Osteocyte (in vitro differentiated cells): ENCODE results near the gene SLC6A19. TPM values are rescaled to one million over a fixed set of nuclear protein-coding genes. Genes with fewer than 3 reads are reported as not detected.

ENCODE experiments used
- DNase-seq: peaks from one replicate; pipeline ENCODE4 v3.0.0; 2021; ENCODE audit warnings: mixed read lengths; ENCODE audit not compliant: unreplicated experiment; ENCODE audit errors: extremely low spot score
- H3K27ac Mint-ChIP-seq: one replicate; pipeline ENCODE4 v1.8.0; 2021; ENCODE audit warnings: mild to moderate bottlenecking, mixed read lengths; ENCODE audit not compliant: unreplicated experiment
- H3K27me3 Mint-ChIP-seq: one replicate; pipeline ENCODE4 v1.8.0; 2021; ENCODE audit warnings: mixed read lengths; ENCODE audit not compliant: unreplicated experiment
- H3K36me3 Mint-ChIP-seq: one replicate; pipeline ENCODE4 v1.8.0; 2021; ENCODE audit warnings: mixed read lengths; ENCODE audit not compliant: unreplicated experiment
- H3K4me1 Mint-ChIP-seq: one replicate; pipeline ENCODE4 v1.8.0; 2021; ENCODE audit warnings: mixed read lengths; ENCODE audit not compliant: unreplicated experiment
- H3K4me3 Mint-ChIP-seq: one replicate; pipeline ENCODE4 v1.8.0; 2021; ENCODE audit warnings: mild to moderate bottlenecking, moderate library complexity, mixed read lengths; ENCODE audit not compliant: unreplicated experiment
- H3K9me3 Mint-ChIP-seq: one replicate; pipeline ENCODE4 v1.8.0; 2021; ENCODE audit warnings: mixed read lengths; ENCODE audit not compliant: unreplicated experiment
- total RNA-seq: library from RNA; stranded (reverse); gene quantifications from 2 replicates; pipeline ENCODE4 v1.2.1, GENCODE V29; 2021
- TF ChIP-seq, protein P1 (sequence below): fragments of 200-600 bp; sonication (generic); IDR thresholded peaks from 2 replicates; pipeline ENCODE4 v1.5.0; 2021; ENCODE audit warnings: antibody characterized with exemption, mild to moderate bottlenecking, moderate library complexity

SLC6A19 gene
- total RNA-seq, 1 donor from 2014 or later = not detected

DNA sequence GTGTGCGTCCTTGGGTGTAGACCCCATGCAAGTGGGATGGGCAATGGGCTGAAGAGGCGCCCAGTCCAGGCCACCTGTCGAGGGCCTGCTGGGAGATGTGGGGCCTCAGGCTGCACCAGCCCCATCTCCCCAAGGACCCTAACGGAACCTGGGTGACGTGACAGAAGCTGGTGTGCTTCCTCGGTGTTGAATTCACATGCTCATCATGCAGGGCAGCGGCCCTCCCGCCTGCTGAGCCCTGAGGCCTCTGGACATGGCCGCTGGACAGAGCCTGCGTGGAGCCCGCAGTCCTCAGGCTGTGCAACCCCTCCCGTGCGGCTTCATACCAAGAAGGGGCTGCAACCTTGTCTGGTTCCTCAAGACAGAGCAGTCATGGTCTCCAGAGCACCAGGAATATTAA lies 66.7 kb downstream of the SLC6A19 start:
- H3K4me1 Mint-ChIP-seq = no peaks in the 10 kb centered on the region
- TF ChIP-seq, protein P1, sequence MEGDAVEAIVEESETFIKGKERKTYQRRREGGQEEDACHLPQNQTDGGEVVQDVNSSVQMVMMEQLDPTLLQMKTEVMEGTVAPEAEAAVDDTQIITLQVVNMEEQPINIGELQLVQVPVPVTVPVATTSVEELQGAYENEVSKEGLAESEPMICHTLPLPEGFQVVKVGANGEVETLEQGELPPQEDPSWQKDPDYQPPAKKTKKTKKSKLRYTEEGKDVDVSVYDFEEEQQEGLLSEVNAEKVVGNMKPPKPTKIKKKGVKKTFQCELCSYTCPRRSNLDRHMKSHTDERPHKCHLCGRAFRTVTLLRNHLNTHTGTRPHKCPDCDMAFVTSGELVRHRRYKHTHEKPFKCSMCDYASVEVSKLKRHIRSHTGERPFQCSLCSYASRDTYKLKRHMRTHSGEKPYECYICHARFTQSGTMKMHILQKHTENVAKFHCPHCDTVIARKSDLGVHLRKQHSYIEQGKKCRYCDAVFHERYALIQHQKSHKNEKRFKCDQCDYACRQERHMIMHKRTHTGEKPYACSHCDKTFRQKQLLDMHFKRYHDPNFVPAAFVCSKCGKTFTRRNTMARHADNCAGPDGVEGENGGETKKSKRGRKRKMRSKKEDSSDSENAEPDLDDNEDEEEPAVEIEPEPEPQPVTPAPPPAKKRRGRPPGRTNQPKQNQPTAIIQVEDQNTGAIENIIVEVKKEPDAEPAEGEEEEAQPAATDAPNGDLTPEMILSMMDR = no peak
- no peaks in the 10 kb centered on the region for H3K36me3 Mint-ChIP-seq
- no peaks in the 10 kb centered on the region for H3K9me3 Mint-ChIP-seq
- H3K4me3 Mint-ChIP-seq = no peak overlapping the region
- H3K27ac Mint-ChIP-seq = no peak overlapping the region
- DNase-seq = no peak
- H3K27me3 Mint-ChIP-seq = no peaks in the 10 kb centered on the region

DNA sequence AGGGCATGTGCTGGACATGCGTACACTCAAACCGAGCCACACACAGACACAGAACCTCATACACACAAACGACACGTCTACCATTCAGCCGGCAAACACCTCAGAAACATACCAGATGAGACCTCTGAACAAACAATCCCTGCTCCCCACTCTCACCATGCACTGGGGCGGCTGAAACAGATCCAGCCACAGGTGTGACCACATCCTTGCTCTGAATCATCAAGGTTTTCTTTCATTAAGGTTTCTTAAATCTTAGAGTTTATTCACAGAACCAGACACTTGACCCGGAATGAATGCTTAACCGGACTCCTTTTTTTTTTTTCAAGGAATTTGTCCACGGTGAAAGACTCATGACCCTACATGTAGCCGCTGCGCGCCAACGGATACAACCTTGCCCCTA lies 67.3 kb downstream of the SLC6A19 start:
- no peaks in the 10 kb centered on the region for H3K4me1 Mint-ChIP-seq
- H3K27ac Mint-ChIP-seq = no peak overlapping the region
- no peak overlapping the region for H3K4me3 Mint-ChIP-seq
- no peaks in the 10 kb centered on the region for H3K27me3 Mint-ChIP-seq
- no peak for DNase-seq
- H3K36me3 Mint-ChIP-seq = no peaks in the 10 kb centered on the region
- H3K9me3 Mint-ChIP-seq = no peaks in the 10 kb centered on the region
- TF ChIP-seq, protein P1 = no peak

DNA sequence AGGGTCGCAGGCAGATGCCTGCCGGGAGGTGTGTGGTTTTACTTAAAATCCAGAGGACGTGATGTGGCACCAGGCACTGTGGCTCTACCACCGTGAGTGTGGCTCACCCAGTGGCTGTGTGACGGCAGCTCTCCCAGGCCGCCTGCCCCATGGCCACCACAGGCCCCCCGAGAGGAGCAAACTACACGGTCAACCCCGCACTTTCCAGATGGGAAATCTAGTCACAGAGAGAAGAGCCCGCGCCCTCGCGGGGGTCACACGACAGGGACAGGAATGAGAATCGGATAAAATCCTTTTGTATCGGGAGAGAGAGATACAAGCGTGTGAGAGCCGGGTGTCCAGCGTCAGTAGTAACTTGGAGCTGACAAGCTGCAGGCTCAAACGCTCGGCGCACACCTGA lies 69.0 kb downstream of the SLC6A19 start:
- Mint-ChIP-seq H3K9me3 (no peaks in the 10 kb centered on the region), H3K36me3 (no peaks in the 10 kb centered on the region), H3K4me1 (no peaks in the 10 kb centered on the region), H3K4me3 (no peak overlapping the region), H3K27ac (no peak overlapping the region), H3K27me3 (no peaks in the 10 kb centered on the region)
- TF ChIP-seq, protein P1 = no peak
- no peak for DNase-seq

DNA sequence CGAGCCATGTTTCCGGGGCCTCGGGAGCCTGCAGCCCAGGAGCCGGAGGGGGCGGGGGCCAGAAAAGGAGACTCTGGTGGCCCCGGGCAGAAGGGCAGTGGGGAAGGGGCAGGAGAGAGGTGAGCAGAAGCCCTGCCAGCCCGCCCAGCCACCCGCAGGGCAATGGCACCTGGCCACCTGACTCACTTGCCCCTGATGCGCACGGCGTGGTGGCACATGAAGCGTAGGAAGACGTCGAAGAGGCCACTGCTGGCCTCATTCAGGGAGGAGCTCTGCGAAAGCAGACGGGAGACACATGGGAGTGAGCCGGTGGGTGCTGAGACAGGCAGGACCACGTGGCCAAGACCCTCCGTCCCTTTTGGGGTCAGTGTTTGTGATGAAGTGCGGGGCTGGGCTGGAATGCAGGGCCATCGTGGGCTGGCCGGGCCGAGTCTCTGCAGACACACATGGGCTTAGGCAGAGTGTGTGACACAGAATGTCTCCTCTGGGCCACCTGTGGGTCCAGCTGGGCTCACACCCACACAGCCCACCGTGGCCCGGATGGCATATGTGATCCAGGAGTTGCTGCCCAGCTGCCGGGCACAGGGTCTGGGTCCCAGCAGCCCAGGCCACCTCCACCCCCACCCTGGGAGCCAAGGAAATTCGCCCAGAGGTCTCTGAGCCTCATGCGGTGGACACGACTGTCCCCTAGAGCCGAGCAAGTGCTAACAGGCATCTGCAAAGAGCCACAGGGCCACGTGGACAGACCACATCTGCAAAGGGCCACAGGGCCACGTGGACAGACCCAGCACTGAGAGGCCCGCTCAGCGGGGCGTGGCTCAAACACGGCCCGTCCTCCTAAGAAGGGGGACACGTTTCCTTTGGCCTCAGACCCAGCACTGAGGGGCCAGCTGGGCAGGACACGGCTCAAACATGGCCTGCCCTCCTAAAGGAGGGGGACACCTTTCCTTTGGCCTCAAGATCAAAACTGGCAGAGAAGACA lies 69.8 kb downstream of the SLC6A19 start:
- TF ChIP-seq, protein P1 = no peak
- no peaks in the 10 kb centered on the region for H3K27me3 Mint-ChIP-seq
- no peak overlapping the region for H3K4me3 Mint-ChIP-seq
- no peaks in the 10 kb centered on the region for H3K9me3 Mint-ChIP-seq
- no peaks in the 10 kb centered on the region for H3K4me1 Mint-ChIP-seq
- no peak for DNase-seq
- H3K27ac Mint-ChIP-seq = no peak overlapping the region
- no peaks in the 10 kb centered on the region for H3K36me3 Mint-ChIP-seq

DNA sequence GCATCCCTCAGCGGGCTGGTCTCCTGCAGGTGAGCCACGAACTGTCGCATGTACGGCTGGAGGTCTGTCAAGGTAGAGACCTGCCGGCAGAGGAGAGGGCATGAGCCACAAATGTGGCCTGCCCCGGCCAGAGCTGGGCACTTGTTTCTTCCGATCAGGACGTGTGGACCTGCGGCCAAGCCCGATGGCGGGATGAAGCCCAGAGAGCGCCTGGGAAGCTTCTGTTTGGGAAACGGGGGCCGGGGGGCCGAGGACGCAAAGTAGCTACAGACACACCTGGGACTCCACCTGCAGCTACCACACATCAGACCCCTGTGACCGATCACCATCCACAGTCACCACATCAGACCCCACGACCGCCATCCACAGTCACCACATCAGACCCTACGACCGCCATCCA lies 70.8 kb downstream of the SLC6A19 start:
- Mint-ChIP-seq H3K4me3 (no peak overlapping the region), H3K27ac (no peak overlapping the region), H3K9me3 (no peaks in the 10 kb centered on the region), H3K36me3 (no peaks in the 10 kb centered on the region), H3K4me1 (no peaks in the 10 kb centered on the region), H3K27me3 (no peaks in the 10 kb centered on the region)
- DNase-seq = no peak
- TF ChIP-seq, protein P1 = no peak
